HCT116 (cell line): ENCODE data around the gene TAF1B.

Experiments used
- CEBPB ChIP-seq: IDR thresholded peaks from 2 replicates; pipeline ENCODE4 v1.6.1; 2012; ENCODE audit warnings: low read depth
- CTCF ChIP-seq, 3 experiments: fragments of 200-600 bp in 1 of 3; sonication (generic) in 1 of 3; IDR thresholded peaks in 2 of 3; conservative IDR thresholded peaks in 1 of 3; 2 replicates each; pipeline ENCODE4 v1.5.1; 2012 to 2017; ENCODE audit warnings: low read depth in 2 of 3, low read length in 2 of 3, antibody characterized with exemption in 1 of 3, borderline replicate concordance in 1 of 3, control low read depth in 1 of 3, mild to moderate bottlenecking in 1 of 3, mixed read lengths in 1 of 3, mixed run types in 1 of 3, moderate library complexity in 1 of 3; ENCODE audit not compliant: insufficient read depth in 1 of 3
- EZH2 ChIP-seq: fragments of 200-600 bp; sonication (generic); IDR thresholded peaks from 2 replicates; pipeline ENCODE4 v1.6.1; 2017; ENCODE audit warnings: antibody characterized with exemption, mixed run types
- EZH2phosphoT487 ChIP-seq: fragments of 200-600 bp; IDR thresholded peaks from 2 replicates; pipeline ENCODE4 v1.6.1; 2018; ENCODE audit warnings: antibody characterized with exemption, borderline replicate concordance
- JUND ChIP-seq: IDR thresholded peaks from 2 replicates; pipeline ENCODE4 v1.6.1; 2012
- MAX ChIP-seq: IDR thresholded peaks from 2 replicates; pipeline ENCODE4 v1.6.1; 2012
- POLR2A ChIP-seq: IDR thresholded peaks from 2 replicates; pipeline ENCODE4 v1.7.0; 2011; ENCODE audit warnings: borderline replicate concordance; ENCODE audit not compliant: insufficient read depth, insufficient read length; ENCODE audit errors: extremely low read depth
- POLR2AphosphoS5 ChIP-seq: IDR thresholded peaks from 2 replicates; pipeline ENCODE4 v1.6.1; 2011; ENCODE audit warnings: mild to moderate bottlenecking, low read depth, low read length, moderate library complexity
- RAD21 ChIP-seq: IDR thresholded peaks from 2 replicates; pipeline ENCODE4 v1.6.1; 2012; ENCODE audit warnings: low read depth, mild to moderate bottlenecking
- REST ChIP-seq: IDR thresholded peaks from 2 replicates; pipeline ENCODE4 v1.6.1; 2012; ENCODE audit warnings: low read depth
- SIN3A ChIP-seq: IDR thresholded peaks from 2 replicates; pipeline ENCODE4 v1.6.1; 2012; ENCODE audit warnings: low read depth
- SP1 ChIP-seq: IDR thresholded peaks from 2 replicates; pipeline ENCODE4 v1.6.1; 2012; ENCODE audit warnings: low read depth
- ZFX ChIP-seq: fragments of 450-650 bp; IDR thresholded peaks from 2 replicates; pipeline ENCODE4 v1.6.1; 2017
- ZNF274 ChIP-seq: fragments of 200-500 bp; sonication (Bioruptor generic); IDR thresholded peaks from 2 replicates; pipeline ENCODE4 v1.6.1; 2014; ENCODE audit warnings: mild to moderate bottlenecking, low read depth, low read length, inconsistent platforms

- TF ChIP-seq CTCF (IDR thresholded peaks at IDR 0.05 in 2 of 3, conservative IDR thresholded peaks at IDR 0.05 in 1 of 3; ENCODE audit: borderline replicate concordance in 1 of 3, insufficient read depth in 1 of 3, low read depth in 2 of 3, low read length in 2 of 3), result no peak
- no peak for TF ChIP-seq EZH2
- no peak for TF ChIP-seq ZNF274
- no peak for TF ChIP-seq SP1
- TF ChIP-seq MAX, result no peak
- no peak for TF ChIP-seq CEBPB
- TF ChIP-seq JUND, result no peak
- no peak for TF ChIP-seq EZH2phosphoT487
- TF ChIP-seq ZFX, result no peak
- no peak for TF ChIP-seq POLR2AphosphoS5
- TF ChIP-seq POLR2A, result no peak
- no peak for TF ChIP-seq REST
- TF ChIP-seq RAD21, result no peak
- no peak for TF ChIP-seq SIN3A
Measured at GRCh38 chr2:9981655-9982054, 138.4 kb downstream of the TAF1B start.
